HG03432 (cell line): ENCODE results near the gene GRAMD1B.

ENCODE experiments used
- ATAC-seq: cut with Tn5 transposase; IDR thresholded peaks from one replicate; pipeline ENCODE4 v1.9.1; 2021; ENCODE audit warnings: mild to moderate bottlenecking, moderate library complexity; ENCODE audit not compliant: unreplicated experiment

GRAMD1B gene

GRCh38 chr11:123672568-123672967 lies 242.5 kb downstream of the GRAMD1B start:
- ATAC-seq = no peak

- ATAC-seq = no peak
These were observed 244.2 kb downstream of the GRAMD1B start for GRCh38 chr11:123674297-123674696.
